B cell (primary cell): ENCODE data around the gene CARD9. TPM values are rescaled to one million over a fixed set of nuclear protein-coding genes. Genes with fewer than 3 reads are reported as not detected.

Experiments
- ATAC-seq: fragments of 200-7000 bp; cut with Tn5 transposase; one replicate; pipeline ENCODE4 v1.10.0; 2021; ENCODE audit warnings: low read depth, mild to moderate bottlenecking, moderate number of reproducible peaks, moderate library complexity
- CTCF ChIA-PET: fragments of 350-600 bp; sonication (Branson Sonifier 250); formaldehyde crosslinking; loops from one replicate; lab custom pipeline; 2021; ENCODE audit warnings: antibody characterized with exemption, inconsistent platforms; lab: Charles Lee
- POLR2A ChIA-PET: fragments of 350-600 bp; sonication (Branson Sonifier 250); formaldehyde crosslinking; loops from one replicate; lab custom pipeline; 2021; ENCODE audit warnings: antibody characterized with exemption; lab: Charles Lee
- DNase-seq: peaks from one replicate; pipeline ENCODE4 v3.0.0; 2013
- H2AFZ ChIP-seq: 2 replicates; pipeline ENCODE4 v1.6.1; 2012; ENCODE audit warnings: mild to moderate bottlenecking, low read depth, low read length; ENCODE audit not compliant: insufficient read depth, poor library complexity, severe bottlenecking
- H3K27ac ChIP-seq, 2 donors: 1 replicate in 1 of 2; 2 replicates in 1 of 2; pipeline ENCODE4 v1.5.1; 2012 to 2013; ENCODE audit warnings: low read length in 2 of 2, mild to moderate bottlenecking in 2 of 2, moderate library complexity in 1 of 2
- H3K27me3 ChIP-seq, 4 experiments: fragments of 200-600 bp in 1 of 4; sonication (generic) in 1 of 4; replicated peaks in 1 of 4; 1 replicate in 2 of 4; 2 replicates in 2 of 4; pipeline versions ENCODE4 v1.6.1 to v1.7.0; 2013 to 2016; ENCODE audit warnings: low read length in 3 of 4, mild to moderate bottlenecking in 2 of 4, mixed read lengths in 1 of 4, moderate library complexity in 1 of 4; ENCODE audit not compliant: insufficient read depth in 4 of 4, control insufficient read depth in 3 of 4; ENCODE audit errors: control extremely low read depth in 1 of 4
- H3K36me3 ChIP-seq, 2 experiments: replicated peaks in 1 of 2; 1 replicate in 1 of 2; 2 replicates in 1 of 2; pipeline versions ENCODE4 v1.6.1 to v1.7.1; 2013; ENCODE audit warnings: low read length in 1 of 2; ENCODE audit not compliant: insufficient read depth in 2 of 2, control insufficient read depth in 1 of 2; ENCODE audit errors: control extremely low read depth in 1 of 2, extremely low read depth in 1 of 2
- H3K4me1 ChIP-seq, 2 donors: fragments of 200-600 bp in 1 of 2; sonication (generic) in 1 of 2; 1 replicate in 1 of 2; 2 replicates in 1 of 2; pipeline versions ENCODE4 v1.5.1 to v1.6.1; 2013 to 2017; ENCODE audit warnings: low read length in 2 of 2; ENCODE audit not compliant: control insufficient read depth in 2 of 2, insufficient read depth in 2 of 2
- H3K4me2 ChIP-seq: replicated peaks from 2 replicates; pipeline ENCODE3; 2012; ENCODE audit warnings: mild to moderate bottlenecking, low read depth, low read length; ENCODE audit not compliant: poor library complexity, severe bottlenecking
- H3K4me3 ChIP-seq, 5 experiments: fragments of 200-600 bp in 1 of 5; sonication (generic) in 1 of 5; 1 replicate in 3 of 5; 2 replicates in 2 of 5; pipeline versions ENCODE4 v1.5.1 to v1.7.0; 2011 to 2016; ENCODE audit warnings: low read length in 4 of 5, mild to moderate bottlenecking in 4 of 5, low read depth in 2 of 5, control low read depth in 1 of 5, moderate library complexity in 1 of 5; ENCODE audit not compliant: insufficient read depth in 1 of 5; ENCODE audit errors: control extremely low read depth in 1 of 5, extremely low read depth in 1 of 5
- H3K79me2 ChIP-seq: fragments of 200-600 bp; sonication (generic); one replicate; pipeline ENCODE4 v1.6.0; 2016; ENCODE audit warnings: low read length; ENCODE audit not compliant: control insufficient read depth, insufficient read depth
- H3K9ac ChIP-seq: fragments of 200-600 bp; sonication (generic); 2 replicates; pipeline ENCODE4 v1.6.1; 2017; ENCODE audit warnings: mild to moderate bottlenecking, low read length, moderate library complexity
- H3K9me3 ChIP-seq, 3 donors: one replicate each; pipeline versions ENCODE4 v1.6.1 to v1.7.1; 2013; ENCODE audit warnings: low read length in 2 of 3; ENCODE audit not compliant: control insufficient read depth in 2 of 3, insufficient read depth in 1 of 3; ENCODE audit errors: control extremely low read depth in 1 of 3
- H4K20me1 ChIP-seq: 2 replicates; pipeline ENCODE4 v1.6.0; 2012; ENCODE audit warnings: mild to moderate bottlenecking, low read length; ENCODE audit not compliant: insufficient read depth, control insufficient read depth, poor library complexity, severe bottlenecking
- H3K27ac Mint-ChIP-seq: one replicate; pipeline ENCODE4 v1.8.0; 2021; ENCODE audit warnings: mixed read lengths
- H3K27me3 Mint-ChIP-seq: one replicate; pipeline ENCODE4 v1.8.0; 2021; ENCODE audit warnings: mixed read lengths
- H3K4me1 Mint-ChIP-seq: one replicate; pipeline ENCODE4 v1.8.0; 2021; ENCODE audit warnings: mixed read lengths
- H3K4me3 Mint-ChIP-seq: one replicate; pipeline ENCODE4 v1.8.0; 2021; ENCODE audit warnings: mixed read lengths
- H3K9me3 Mint-ChIP-seq: one replicate; pipeline ENCODE4 v1.8.0; 2022; ENCODE audit warnings: mixed read lengths; ENCODE audit not compliant: insufficient read depth
- EZH2 ChIP-seq: IDR thresholded peaks from 2 replicates; pipeline ENCODE4 v1.6.1; 2012; ENCODE audit warnings: borderline replicate concordance, low read depth, mild to moderate bottlenecking, moderate library complexity, low read length; ENCODE audit not compliant: insufficient read depth, poor library complexity, severe bottlenecking
- WGBS: methylation state at CpG from one replicate; pipeline ENCODE4 v1.1.5; 2013; ENCODE audit warnings: missing lambda C conversion rate; ENCODE audit not compliant: insufficient coverage; 5-methylcytosine and 5-hydroxymethylcytosine counted together
- intact Hi-C: fragments of 100-400 bp; cut with micrococcal nuclease; formaldehyde crosslinking; loops from one replicate; pipeline ENCODE4 v1.10.0; 2022
- polyA plus RNA-seq: library from polyadenylated mRNA; depleted of rRNA; stranded (reverse); fragments of >200 nt; gene quantifications from 2 replicates; pipeline ENCODE4 v1.2.3, GENCODE V29; 2012
- total RNA-seq, 2 donors: library from RNA; stranded (reverse); fragments of 120-200 nt in 1 of 2; gene quantifications; 1 replicate in 1 of 2; 2 replicates in 1 of 2; pipeline versions ENCODE4 v1.2.3 to v1.2.4, GENCODE V29; 2013 to 2022
- TF ChIP-seq, protein P1 (sequence below): fragments of 200-600 bp; IDR thresholded peaks from one replicate; pipeline ENCODE4 v1.8.0; 2022; ENCODE audit warnings: antibody characterized with exemption, mild to moderate bottlenecking

CARD9 gene
- total and polyA plus RNA-seq, 2 donors (not counting 1 experiment from before 2014, with no cell fraction given): 0.57 to 1.1 TPM

DNA sequence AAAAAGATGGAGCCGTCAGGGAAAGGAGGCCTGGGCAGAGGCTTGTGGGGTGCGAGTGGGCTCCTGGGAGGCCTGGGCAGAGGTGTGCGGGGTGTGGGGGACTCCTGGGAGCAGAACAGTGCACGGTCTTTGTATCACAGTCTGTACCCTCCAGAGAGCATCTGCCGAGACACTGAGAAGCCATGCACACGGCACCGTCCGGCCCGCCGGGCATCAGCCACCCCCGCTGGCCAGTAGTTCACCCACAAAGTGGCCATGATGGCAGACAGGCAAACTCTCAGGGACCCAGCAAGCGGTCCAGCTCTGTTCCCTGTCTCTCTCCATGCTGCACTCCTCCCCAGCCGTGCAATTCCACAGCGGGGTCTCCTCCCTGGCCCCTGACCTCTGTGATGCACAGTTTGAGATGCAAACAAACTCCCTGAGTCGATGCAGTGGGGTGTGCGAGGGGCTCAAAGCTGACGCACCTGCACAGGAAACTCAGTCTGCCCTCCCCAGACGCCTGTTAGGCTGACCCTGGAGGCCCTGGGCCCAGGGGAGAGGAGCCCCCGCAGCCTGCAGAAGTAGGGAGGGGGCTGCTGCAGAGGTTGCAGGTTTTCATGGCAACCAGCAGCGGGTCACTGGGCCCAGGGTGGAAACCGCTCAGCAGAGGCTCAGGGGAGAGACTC is 55.2 kb downstream of the CARD9 start:
- no peak overlapping the region for H3K4me3 Mint-ChIP-seq
- Histone ChIP-seq H4K20me1 (no peaks in the 10 kb centered on the region), H3K27me3 (peaks cover 0 to 6% (median 0%) of the 10 kb centered on the region in 4 experiments), H3K9me3 (peaks cover 0 to 27% (median 10%) of the 10 kb centered on the region in 3 donors), H3K4me1 (peaks cover 14 to 20% of the 10 kb centered on the region in 2 donors), H3K79me2 (no peaks in the 10 kb centered on the region), H3K9ac (no peak overlapping the region), H3K4me2 (peak overlapping the region; percentile 46), H3K36me3 (no peaks in the 10 kb centered on the region), H2AFZ (no peak overlapping the region), H3K4me3 (no peak overlapping the region), H3K27ac (no peak overlapping the region)
- intact Hi-C loops: no loop called here
- TF ChIP-seq, protein P1, sequence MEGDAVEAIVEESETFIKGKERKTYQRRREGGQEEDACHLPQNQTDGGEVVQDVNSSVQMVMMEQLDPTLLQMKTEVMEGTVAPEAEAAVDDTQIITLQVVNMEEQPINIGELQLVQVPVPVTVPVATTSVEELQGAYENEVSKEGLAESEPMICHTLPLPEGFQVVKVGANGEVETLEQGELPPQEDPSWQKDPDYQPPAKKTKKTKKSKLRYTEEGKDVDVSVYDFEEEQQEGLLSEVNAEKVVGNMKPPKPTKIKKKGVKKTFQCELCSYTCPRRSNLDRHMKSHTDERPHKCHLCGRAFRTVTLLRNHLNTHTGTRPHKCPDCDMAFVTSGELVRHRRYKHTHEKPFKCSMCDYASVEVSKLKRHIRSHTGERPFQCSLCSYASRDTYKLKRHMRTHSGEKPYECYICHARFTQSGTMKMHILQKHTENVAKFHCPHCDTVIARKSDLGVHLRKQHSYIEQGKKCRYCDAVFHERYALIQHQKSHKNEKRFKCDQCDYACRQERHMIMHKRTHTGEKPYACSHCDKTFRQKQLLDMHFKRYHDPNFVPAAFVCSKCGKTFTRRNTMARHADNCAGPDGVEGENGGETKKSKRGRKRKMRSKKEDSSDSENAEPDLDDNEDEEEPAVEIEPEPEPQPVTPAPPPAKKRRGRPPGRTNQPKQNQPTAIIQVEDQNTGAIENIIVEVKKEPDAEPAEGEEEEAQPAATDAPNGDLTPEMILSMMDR: no peak
- TF ChIP-seq EZH2: no peak
- WGBS: 7% methylated on average over 21 of the region's 21 CpGs
- peaks cover 3% of the 10 kb centered on the region for H3K9me3 Mint-ChIP-seq
- POLR2A ChIA-PET: no interaction called here
- no peak for DNase-seq
- peak; percentile 57 for ATAC-seq
- peaks cover 16% of the 10 kb centered on the region for H3K4me1 Mint-ChIP-seq
- CTCF ChIA-PET: no interaction called here
- no peak overlapping the region for H3K27ac Mint-ChIP-seq
- H3K27me3 Mint-ChIP-seq: peaks cover 12% of the 10 kb centered on the region

DNA sequence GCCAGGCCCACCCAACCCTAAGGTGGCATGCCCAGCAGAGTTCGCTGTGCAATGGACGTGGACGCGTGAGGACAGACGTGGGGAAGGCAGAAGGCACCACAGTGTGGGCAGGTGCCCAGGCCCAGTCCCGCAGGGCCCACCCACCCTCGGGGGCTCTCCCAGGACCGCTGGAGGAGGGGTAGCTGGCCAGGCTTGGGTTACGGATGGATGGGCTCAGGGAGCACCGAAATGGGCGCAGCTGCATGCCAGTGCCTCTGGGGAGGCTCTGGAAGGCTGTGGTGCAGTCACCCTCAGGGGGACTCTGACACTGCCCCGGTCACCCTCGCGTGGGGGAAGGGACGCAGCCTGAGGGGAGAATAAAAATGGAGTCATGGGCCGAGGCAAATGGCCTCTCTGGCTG is 55.8 kb downstream of the CARD9 start:
- peaks cover 16% of the 10 kb centered on the region for H3K4me1 Mint-ChIP-seq
- Histone ChIP-seq H3K27ac (no peak overlapping the region), H3K27me3 (peaks cover 0 to 6% (median 0%) of the 10 kb centered on the region in 4 experiments), H3K4me3 (no peak overlapping the region), H3K4me1 (peaks cover 14 to 18% of the 10 kb centered on the region in 2 donors), H3K79me2 (no peaks in the 10 kb centered on the region), H3K4me2 (peak overlapping the region; percentile 25), H3K9ac (no peak overlapping the region), H4K20me1 (no peaks in the 10 kb centered on the region), H3K9me3 (peaks cover 0 to 27% (median 10%) of the 10 kb centered on the region in 3 donors), H3K36me3 (no peaks in the 10 kb centered on the region), H2AFZ (no peak overlapping the region)
- no peak for DNase-seq
- intact Hi-C loops: no loop called here
- no peak overlapping the region for H3K4me3 Mint-ChIP-seq
- H3K9me3 Mint-ChIP-seq: peaks cover 3% of the 10 kb centered on the region
- TF ChIP-seq, protein P1: no peak
- no peak for TF ChIP-seq EZH2
- no peak overlapping the region for H3K27ac Mint-ChIP-seq
- ChIA-PET POLR2A (no interaction called here), CTCF (no interaction called here)
- no peak for ATAC-seq
- 10% methylated on average over 16 of the region's 16 CpGs for WGBS
- H3K27me3 Mint-ChIP-seq: peaks cover 12% of the 10 kb centered on the region
